ELF-1 (cell line): ENCODE measurements around the gene AMACR.
A peak's percentile ranks its signal among the peaks of the same experiment; 100 is the strongest.

ENCODE experiments used
- DNase-seq: peaks from one replicate; pipeline ENCODE4 v3.0.0-alpha.2; 2016; ENCODE audit warnings: low read depth, low spot score

AMACR gene

GRCh38 chr5:34007621-34008600, at the start of gene AMACR:
Gene AMACR (minus strand): TSS chr5:34008050. CDS start chr5:34008019, 31 bp downstream.
- DNase-seq = peak; percentile 98

GRCh38 chr5:34057569-34057968, 49.7 kb upstream of the AMACR start:
- DNase-seq = no peak

- no peak for DNase-seq
Observed at GRCh38 chr5:34057118-34057517, 49.3 kb upstream of the AMACR start.

- DNase-seq = no peak
Observed at GRCh38 chr5:34055667-34056066, 47.8 kb upstream of the AMACR start.

- DNase-seq = no peak
Observed at GRCh38 chr5:34054400-34054729, 46.5 kb upstream of the AMACR start.

- peak; percentile 13 for DNase-seq
Observed at GRCh38 chr5:34053571-34054399, 45.9 kb upstream of the AMACR start.

- DNase-seq = no peak
Observed at GRCh38 chr5:34053133-34053532, 45.3 kb upstream of the AMACR start.

GRCh38 chr5:34051374-34051980, 43.6 kb upstream of the AMACR start:
- DNase-seq = no peak

- DNase-seq = no peak
Observed at GRCh38 chr5:34047774-34048572, 40.1 kb upstream of the AMACR start.

GRCh38 chr5:34047143-34047542, 39.3 kb upstream of the AMACR start:
- no peak for DNase-seq

GRCh38 chr5:34045996-34046395, 38.1 kb upstream of the AMACR start:
- no peak for DNase-seq

GRCh38 chr5:34045023-34045422, 37.2 kb upstream of the AMACR start:
- no peak for DNase-seq

GRCh38 chr5:34043099-34043876, 35.4 kb upstream of the AMACR start, which contains the start of gene C1QTNF3:
Gene C1QTNF3 (minus strand): TSS chr5:34043213. CDS start chr5:34043125, 88 bp downstream.
- no peak for DNase-seq

GRCh38 chr5:34042321-34042720, 34.5 kb upstream of the AMACR start:
- DNase-seq = no peak

GRCh38 chr5:34041247-34041972, 33.6 kb upstream of the AMACR start:
- DNase-seq = no peak

- DNase-seq = no peak
Observed at GRCh38 chr5:34040472-34040871, 32.6 kb upstream of the AMACR start.

- no peak for DNase-seq
Observed at GRCh38 chr5:34039398-34040157, 31.7 kb upstream of the AMACR start.

- DNase-seq = no peak
Observed at GRCh38 chr5:34038838-34039237, 31.0 kb upstream of the AMACR start.

GRCh38 chr5:34038390-34038789, 30.5 kb upstream of the AMACR start:
- peak; percentile 28 for DNase-seq
